Mammary epithelial cell (primary cell): ENCODE data around the gene KCP.

ENCODE experiments used
- EZH2 ChIP-seq: IDR thresholded peaks from 2 replicates; pipeline ENCODE4 v1.6.1; 2012; ENCODE audit warnings: low read length, inconsistent platforms, borderline replicate concordance
- TF ChIP-seq, protein P1 (sequence below), 2 donors: IDR thresholded peaks in 1 of 2; conservative IDR thresholded peaks in 1 of 2; 2 replicates each; pipeline ENCODE4 v1.5.1; 2011 to 2012; ENCODE audit warnings: inconsistent platforms in 2 of 2, low read length in 2 of 2, mild to moderate bottlenecking in 2 of 2, control low read depth in 1 of 2, low read depth in 1 of 2; ENCODE audit not compliant: insufficient read depth in 1 of 2; ENCODE audit errors: extremely low read depth in 1 of 2

GRCh38 chr7:128912281-128912680 is 1.8 kb upstream of the KCP start:
- TF ChIP-seq, protein P1, sequence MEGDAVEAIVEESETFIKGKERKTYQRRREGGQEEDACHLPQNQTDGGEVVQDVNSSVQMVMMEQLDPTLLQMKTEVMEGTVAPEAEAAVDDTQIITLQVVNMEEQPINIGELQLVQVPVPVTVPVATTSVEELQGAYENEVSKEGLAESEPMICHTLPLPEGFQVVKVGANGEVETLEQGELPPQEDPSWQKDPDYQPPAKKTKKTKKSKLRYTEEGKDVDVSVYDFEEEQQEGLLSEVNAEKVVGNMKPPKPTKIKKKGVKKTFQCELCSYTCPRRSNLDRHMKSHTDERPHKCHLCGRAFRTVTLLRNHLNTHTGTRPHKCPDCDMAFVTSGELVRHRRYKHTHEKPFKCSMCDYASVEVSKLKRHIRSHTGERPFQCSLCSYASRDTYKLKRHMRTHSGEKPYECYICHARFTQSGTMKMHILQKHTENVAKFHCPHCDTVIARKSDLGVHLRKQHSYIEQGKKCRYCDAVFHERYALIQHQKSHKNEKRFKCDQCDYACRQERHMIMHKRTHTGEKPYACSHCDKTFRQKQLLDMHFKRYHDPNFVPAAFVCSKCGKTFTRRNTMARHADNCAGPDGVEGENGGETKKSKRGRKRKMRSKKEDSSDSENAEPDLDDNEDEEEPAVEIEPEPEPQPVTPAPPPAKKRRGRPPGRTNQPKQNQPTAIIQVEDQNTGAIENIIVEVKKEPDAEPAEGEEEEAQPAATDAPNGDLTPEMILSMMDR (conservative IDR thresholded peaks at IDR 0.05 in 1 of 2, IDR thresholded peaks at IDR 0.05 in 1 of 2; ENCODE audit: extremely low read depth in 1 of 2, insufficient read depth in 1 of 2, low read depth in 1 of 2, low read length in 2 of 2) = no peak
- TF ChIP-seq EZH2 = no peak
